NCI-H510A treated with DMSO at 0.1 percent for 48 hours (cell line): Measurements from ENCODE around the gene FAM193B.

Experiments used
- DNase-seq: peaks from one replicate; lab custom pipeline; 2025; lab: John Stamatoyannopoulos, UW

Gene FAM193B

GRCh38 chr5:177554474-177555111 lies at the start of gene FAM193B:
Gene FAM193B, minus strand, starts transcription at chr5:177554563. Its CDS starts 105 bp downstream, at chr5:177554458.
- peak; percentile 77 for DNase-seq

GRCh38 chr5:177604116-177604521 lies 49.8 kb upstream of the FAM193B start:
- no peak for DNase-seq

DNA sequence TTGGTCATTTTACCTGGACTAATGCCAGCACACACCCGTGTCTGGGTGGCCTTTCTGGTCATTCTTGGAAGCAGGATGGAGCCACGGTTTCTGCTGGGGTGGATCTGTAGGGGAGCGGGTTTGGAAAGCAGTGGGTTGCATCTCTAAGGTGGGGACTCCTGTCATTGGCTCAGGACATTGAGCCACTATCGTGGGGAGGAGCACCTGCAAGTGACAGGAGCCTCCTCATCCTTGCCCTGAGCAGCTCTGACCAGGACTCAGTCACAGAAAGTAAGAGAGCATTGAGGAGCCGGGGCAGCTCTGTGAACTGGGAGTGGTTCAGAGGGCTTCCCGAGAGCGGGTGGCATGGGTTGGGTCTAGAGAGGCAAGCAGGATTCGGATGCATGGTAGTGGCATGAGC lies 49.3 kb upstream of the FAM193B start:
- no peak for DNase-seq

GRCh38 chr5:177602458-177602830 lies 48.1 kb upstream of the FAM193B start:
- no peak for DNase-seq

DNA sequence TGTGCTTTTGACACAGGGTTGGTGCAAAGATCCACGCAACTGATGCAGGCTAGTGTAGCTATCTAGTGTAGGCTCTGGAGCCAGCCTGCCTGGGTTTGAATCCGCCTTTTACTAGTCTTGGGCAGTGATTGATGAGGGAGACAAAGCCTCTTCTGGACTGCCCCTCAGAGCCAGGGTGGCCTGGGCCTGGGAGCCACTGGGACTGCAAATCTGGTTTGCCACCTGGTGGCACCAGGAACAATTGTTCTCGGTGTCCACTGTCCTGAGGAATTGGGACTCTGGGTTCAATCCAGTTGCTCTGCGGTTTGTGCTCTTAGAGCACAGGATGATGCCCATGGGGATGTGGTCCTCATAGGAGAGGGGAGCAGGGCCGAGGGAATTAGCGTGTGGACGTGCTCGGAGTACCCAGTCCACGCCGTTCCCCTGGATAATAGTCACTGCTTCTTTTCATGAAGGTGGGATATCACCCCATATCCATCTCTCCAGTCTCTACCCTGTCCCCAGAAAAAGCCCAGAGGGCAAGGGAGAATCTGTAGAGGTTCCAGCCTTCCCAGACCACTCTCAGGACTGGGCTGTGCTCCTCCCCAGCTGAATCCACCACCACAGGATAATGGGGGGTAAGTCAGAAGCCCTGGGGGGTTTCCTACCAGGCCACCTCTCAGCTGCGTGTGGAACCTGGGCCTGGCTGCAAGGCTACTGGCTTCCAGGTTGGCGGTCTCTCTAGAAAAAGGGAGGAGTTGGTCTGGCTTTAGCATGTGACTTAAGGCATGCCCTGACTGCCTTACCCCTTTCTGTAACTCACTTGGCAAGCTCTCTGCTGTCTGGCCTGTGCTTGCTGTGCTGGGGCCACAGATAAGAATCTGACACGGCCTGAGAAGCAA lies 47.5 kb upstream of the FAM193B start:
- DNase-seq, result no peak

DNA sequence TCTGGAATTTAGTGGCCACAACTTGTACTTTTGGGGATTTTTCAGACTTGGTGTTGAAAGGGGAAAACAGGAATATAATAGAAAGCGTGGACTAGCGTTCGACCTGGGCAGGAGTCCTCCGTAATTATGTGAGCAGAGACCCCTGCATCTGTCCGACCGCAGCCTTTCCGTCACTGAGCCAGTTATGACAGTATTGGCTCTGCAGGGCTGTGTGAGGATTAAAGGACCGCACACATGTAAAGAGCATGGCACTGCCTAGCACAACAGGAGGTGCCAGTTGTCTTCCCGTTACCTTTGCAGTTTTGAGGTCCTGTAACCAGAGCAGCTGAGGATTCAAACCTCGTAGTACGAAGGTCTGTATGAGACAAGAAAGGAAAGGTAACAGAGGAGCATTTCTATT lies 46.8 kb upstream of the FAM193B start:
- DNase-seq, result no peak

DNA sequence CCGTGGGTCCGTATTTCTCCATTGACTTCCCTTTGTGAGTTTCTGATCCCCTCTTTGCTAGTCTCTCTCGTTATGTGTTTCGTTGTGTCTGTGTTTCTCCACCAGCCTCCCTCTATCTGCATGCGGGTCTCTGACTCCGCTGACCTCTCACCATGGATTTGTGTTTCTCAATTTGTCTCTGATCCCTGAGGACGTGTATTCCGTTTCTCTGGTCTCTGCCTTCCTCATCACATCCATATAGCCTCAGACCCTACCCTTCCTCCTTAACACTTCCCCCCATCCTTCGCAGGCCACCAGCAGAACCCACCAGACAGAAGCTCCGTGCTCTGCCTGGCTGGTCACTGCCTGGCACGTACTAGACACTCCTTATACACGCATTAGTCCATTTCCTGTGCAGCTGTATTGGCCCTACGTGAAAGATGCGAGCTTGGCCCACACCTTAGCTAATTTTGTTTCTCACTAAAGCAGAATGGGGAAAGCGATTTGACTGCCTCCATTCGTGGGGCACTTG lies 46.2 kb upstream of the FAM193B start:
- DNase-seq, result no peak

DNA sequence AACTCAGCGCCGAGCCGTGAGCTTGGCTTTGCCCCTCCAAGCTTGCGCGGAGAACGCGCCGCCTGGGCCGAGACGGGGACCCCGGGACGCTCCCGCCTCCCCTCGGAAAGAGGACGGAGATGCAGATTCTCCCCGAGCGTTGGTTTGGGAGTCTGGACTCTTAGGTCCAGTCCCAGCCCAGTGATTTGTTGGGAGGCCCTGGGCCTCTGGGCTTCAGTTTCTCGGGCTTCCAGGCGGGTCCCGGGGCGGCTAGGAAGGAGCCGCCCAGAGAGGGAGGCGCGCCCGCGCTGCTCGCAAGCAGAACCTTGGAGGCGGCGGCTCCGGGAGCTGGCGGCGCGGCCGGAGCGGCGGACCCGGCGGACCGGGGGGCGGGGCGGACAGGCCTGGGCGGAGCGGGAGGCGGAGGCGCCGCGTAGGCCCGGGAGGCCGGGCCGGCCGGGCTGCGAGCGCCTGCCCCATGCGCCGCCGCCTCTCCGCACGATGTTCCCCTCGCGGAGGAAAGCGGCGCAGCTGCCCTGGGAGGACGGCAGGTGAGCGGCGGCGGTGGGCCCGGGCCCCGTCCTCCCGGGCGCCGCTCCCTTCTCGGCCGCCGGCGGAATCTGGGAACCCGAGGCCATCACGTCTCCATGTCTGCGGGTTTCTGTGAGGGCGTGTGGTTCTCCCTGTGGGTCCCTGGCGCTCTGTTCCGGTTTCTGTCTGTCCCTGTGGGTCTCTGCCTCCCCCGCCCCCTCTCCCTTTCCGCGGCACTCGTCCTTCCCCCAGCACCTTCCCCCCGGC lies 45.6 kb upstream of the FAM193B start, which contains the start of gene B4GALT7:
Gene B4GALT7, plus strand, starts transcription at position 402 of the 777 bp plus-strand sequence. Its CDS starts 79 bp downstream, at position 481.
- DNase-seq, result peak; percentile 49

GRCh38 chr5:177598477-177598876 lies 44.1 kb upstream of the FAM193B start:
- DNase-seq, result no peak

- DNase-seq, result no peak
Measured at GRCh38 chr5:177596775-177597238, 42.4 kb upstream of the FAM193B start.

DNA sequence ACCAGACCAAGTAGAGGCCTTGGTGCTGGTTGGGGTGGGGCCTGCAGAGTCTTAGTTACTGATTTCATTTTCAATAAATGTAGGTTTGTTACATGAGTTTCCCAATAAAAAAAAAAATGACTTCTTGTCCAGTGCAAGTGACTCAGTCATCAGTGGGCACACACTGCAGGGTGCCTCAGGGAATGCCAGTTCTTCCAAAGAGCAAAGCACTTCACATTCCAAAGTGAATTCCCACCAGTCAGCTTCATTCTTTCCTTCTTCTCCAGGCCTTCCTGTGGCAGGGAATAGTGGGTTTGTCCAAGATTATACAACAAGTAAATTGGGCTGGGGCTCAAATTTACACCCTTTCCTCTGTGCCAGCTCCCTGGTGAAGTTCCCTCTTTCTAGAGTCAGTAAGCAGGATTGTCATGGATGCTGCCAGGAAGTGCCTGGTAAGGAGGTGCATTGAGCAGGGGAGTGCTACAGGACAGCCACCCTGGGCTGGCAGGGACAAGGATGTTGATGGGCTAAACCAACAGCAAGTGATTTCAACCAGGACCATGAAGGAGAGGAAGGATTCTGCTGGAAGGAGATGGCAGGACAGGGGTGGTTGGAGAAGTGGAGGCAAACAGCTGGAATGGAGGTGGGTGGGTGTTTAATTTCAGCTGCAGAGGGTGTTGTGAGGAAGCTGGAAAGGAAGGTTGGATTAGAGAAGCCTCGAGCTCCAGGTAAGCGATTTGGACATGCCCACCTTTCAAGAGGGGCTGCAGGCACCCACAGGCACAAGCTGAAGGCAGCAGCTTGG lies 41.8 kb upstream of the FAM193B start:
- no peak for DNase-seq

- no peak for DNase-seq
Measured at GRCh38 chr5:177595026-177595585, 40.7 kb upstream of the FAM193B start.

- DNase-seq, result no peak
Measured at GRCh38 chr5:177594071-177594470, 39.7 kb upstream of the FAM193B start.

GRCh38 chr5:177593511-177593910 lies 39.1 kb upstream of the FAM193B start:
- DNase-seq, result no peak

DNA sequence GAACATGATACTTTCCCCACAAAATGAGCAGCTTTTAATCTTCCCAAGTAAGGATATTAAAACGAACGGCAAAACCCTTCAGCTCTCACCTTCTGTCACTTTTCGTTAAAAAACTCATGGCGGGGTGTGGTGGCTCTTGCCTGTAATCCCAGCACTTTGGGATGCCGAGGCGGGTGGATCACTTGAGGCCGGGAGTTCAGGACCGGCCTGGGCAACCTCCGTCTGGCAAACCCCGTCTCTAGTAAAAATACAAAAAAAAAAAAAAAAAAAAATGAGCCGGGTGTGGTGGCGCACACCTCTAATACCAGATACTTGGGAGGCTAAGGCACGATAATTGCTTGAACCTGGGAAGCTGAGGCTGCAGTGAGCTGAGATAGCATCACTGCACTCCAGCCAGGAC lies 38.5 kb upstream of the FAM193B start:
- DNase-seq, result no peak

- peak; percentile 72 for DNase-seq
Measured at GRCh38 chr5:177592010-177592834, 37.9 kb upstream of the FAM193B start, which contains the start of gene TMED9. Gene TMED9, plus strand, starts transcription at chr5:177592203. Its CDS starts 12 bp downstream, at chr5:177592215.

DNA sequence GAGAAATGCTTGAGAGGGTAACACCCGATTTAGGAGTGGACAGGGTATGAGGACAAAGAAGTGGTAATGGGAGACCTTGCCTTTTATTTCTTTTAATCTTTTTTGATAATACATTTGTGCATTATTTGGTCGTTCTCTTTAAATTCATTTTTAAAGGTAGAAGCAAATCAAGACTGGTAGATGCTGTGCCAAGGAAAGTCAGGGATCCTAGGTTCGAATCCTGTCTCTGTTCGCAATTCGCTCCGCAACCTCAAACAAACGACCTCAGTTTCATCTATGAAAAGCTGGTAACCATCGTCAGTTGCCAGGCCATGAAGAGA lies 37.3 kb upstream of the FAM193B start:
- DNase-seq, result no peak

DNA sequence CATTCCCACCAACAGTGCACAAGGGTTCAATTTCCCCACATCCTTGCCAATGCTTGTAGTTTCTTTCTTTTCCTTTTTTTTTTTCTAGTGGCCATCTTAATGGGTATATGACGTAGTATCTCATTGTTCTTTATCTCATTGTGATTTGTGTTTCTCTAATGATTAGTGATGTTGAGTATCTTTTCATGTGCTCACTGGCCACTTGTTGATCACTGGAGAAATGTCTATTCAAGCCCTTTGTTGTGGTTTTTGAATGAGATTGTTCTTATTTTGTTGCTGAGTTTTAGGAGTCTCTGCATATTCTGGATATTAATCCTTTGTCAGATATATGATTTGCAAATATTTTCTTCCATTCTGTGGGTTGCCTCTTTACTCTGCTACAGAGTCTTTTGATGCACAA lies 36.0 kb upstream of the FAM193B start:
- DNase-seq, result no peak

GRCh38 chr5:177588413-177588909 lies 34.1 kb upstream of the FAM193B start:
- no peak for DNase-seq

GRCh38 chr5:177578316-177578715 lies 24.0 kb upstream of the FAM193B start:
- no peak for DNase-seq
